ENCODE measurements around the gene ADAMTS8.

DNA sequence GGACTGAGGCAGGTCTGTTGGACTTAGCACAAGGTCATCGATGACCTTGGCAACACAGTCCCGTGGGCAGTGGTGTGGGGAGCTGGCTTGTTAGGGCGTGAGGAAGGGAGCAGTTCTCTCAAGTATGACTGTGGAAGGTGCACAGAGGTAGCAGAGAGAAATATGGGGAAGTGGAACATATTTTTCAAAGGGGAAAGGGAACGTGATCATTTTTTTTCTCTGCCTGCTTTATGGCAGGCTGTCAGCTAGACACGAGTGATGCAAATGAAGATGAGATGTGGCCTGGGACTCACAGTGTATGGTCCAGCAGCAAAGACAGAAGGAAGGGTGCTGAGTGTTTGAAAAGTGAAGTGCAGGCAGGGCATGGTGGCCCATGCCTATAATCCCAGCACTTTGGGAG lies 30.6 kb downstream of the ADAMTS8 start:
- TF ChIP-seq, protein P1, sequence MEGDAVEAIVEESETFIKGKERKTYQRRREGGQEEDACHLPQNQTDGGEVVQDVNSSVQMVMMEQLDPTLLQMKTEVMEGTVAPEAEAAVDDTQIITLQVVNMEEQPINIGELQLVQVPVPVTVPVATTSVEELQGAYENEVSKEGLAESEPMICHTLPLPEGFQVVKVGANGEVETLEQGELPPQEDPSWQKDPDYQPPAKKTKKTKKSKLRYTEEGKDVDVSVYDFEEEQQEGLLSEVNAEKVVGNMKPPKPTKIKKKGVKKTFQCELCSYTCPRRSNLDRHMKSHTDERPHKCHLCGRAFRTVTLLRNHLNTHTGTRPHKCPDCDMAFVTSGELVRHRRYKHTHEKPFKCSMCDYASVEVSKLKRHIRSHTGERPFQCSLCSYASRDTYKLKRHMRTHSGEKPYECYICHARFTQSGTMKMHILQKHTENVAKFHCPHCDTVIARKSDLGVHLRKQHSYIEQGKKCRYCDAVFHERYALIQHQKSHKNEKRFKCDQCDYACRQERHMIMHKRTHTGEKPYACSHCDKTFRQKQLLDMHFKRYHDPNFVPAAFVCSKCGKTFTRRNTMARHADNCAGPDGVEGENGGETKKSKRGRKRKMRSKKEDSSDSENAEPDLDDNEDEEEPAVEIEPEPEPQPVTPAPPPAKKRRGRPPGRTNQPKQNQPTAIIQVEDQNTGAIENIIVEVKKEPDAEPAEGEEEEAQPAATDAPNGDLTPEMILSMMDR (IDR thresholded peaks at IDR 0.05), result no peak
- no peak for TF ChIP-seq POLR2A (IDR thresholded peaks at IDR 0.05)
